HepG2 (cell line): ENCODE data around the gene SEBOX. TPM values are rescaled to one million over a fixed set of nuclear protein-coding genes. Genes with fewer than 3 reads are reported as not detected.

ENCODE experiments used
- BCLAF1 ChIP-seq: fragments of 450-650 bp; IDR thresholded peaks from 2 replicates; pipeline ENCODE4 v1.6.1; 2017; ENCODE audit warnings: mild to moderate bottlenecking
- FIP1L1 ChIP-seq: fragments of 200-400 bp; formaldehyde crosslinking; IDR thresholded peaks from 2 replicates; pipeline ENCODE4 v1.6.1; 2018; ENCODE audit warnings: low read depth, mild to moderate bottlenecking, low read length, moderate library complexity, borderline replicate concordance; ENCODE audit not compliant: insufficient read depth
- GATAD1 ChIP-seq: IDR thresholded peaks from 2 replicates; pipeline ENCODE4 v1.6.1; 2016; ENCODE audit warnings: missing genetic modification reagents, missing compliant biosample characterization
- HMG20B ChIP-seq: conservative IDR thresholded peaks from 2 replicates; pipeline ENCODE4 v1.6.1; 2016; ENCODE audit warnings: missing genetic modification reagents, missing compliant biosample characterization
- JDP2 ChIP-seq: sonication (generic); formaldehyde crosslinking; IDR thresholded peaks from 2 replicates; pipeline ENCODE4 v1.8.1; 2022; ENCODE audit warnings: missing genetic modification reagents, borderline replicate concordance
- NFIB ChIP-seq: sonication (generic); formaldehyde crosslinking; IDR thresholded peaks from 2 replicates; pipeline ENCODE4 v1.9.0; 2021; ENCODE audit warnings: missing genetic modification reagents, mild to moderate bottlenecking, borderline replicate concordance
- NPAS2 ChIP-seq: sonication (generic); formaldehyde crosslinking; IDR thresholded peaks from 2 replicates; pipeline ENCODE4 v1.8.0; 2022; ENCODE audit warnings: mild to moderate bottlenecking, missing genetic modification reagents, borderline replicate concordance
- PITX1 ChIP-seq: sonication (generic); formaldehyde crosslinking; IDR thresholded peaks from 2 replicates; pipeline ENCODE4 v1.5.1; 2020; ENCODE audit warnings: mild to moderate bottlenecking, missing genetic modification reagents
- RNF219 ChIP-seq: sonication (generic); formaldehyde crosslinking; IDR thresholded peaks from 2 replicates; pipeline ENCODE4 v1.5.0; 2020; ENCODE audit warnings: mild to moderate bottlenecking, missing genetic modification reagents
- TIGD3 ChIP-seq: sonication (generic); formaldehyde crosslinking; IDR thresholded peaks from 2 replicates; pipeline ENCODE4 v1.5.1; 2020; ENCODE audit warnings: mild to moderate bottlenecking, missing genetic modification reagents, borderline replicate concordance
- ZBTB1 ChIP-seq: sonication (generic); formaldehyde crosslinking; IDR thresholded peaks from 2 replicates; pipeline ENCODE4 v1.4.0; 2020; ENCODE audit warnings: missing genetic modification reagents, borderline replicate concordance
- ZNF101 ChIP-seq: sonication (generic); formaldehyde crosslinking; IDR thresholded peaks from 2 replicates; pipeline ENCODE4 v1.4.0; 2020; ENCODE audit warnings: mild to moderate bottlenecking, low read depth, missing genetic modification reagents, borderline replicate concordance
- ZNF274 ChIP-seq: sonication (generic); formaldehyde crosslinking; IDR thresholded peaks from 2 replicates; pipeline ENCODE4 v1.5.1; 2020; ENCODE audit warnings: mild to moderate bottlenecking, missing genetic modification reagents
- ZNF580 ChIP-seq: IDR thresholded peaks from 2 replicates; pipeline ENCODE4 v1.6.1; 2016; ENCODE audit warnings: low read depth, borderline replicate concordance
- ZNF670 ChIP-seq: sonication (generic); formaldehyde crosslinking; IDR thresholded peaks from 2 replicates; pipeline ENCODE4 v1.8.0; 2022; ENCODE audit warnings: mild to moderate bottlenecking, missing genetic modification reagents, borderline replicate concordance
- ZNF839 ChIP-seq: sonication (generic); formaldehyde crosslinking; IDR thresholded peaks from 2 replicates; pipeline ENCODE4 v1.4.0; 2020; ENCODE audit warnings: missing genetic modification reagents, mild to moderate bottlenecking, borderline replicate concordance
- ZSCAN21 ChIP-seq: sonication (generic); formaldehyde crosslinking; IDR thresholded peaks from 2 replicates; pipeline ENCODE4 v1.8.0; 2022; ENCODE audit warnings: mild to moderate bottlenecking, missing genetic modification reagents, moderate library complexity, borderline replicate concordance
- polyA plus RNA-seq, 8 experiments: library from polyadenylated mRNA; depleted of rRNA in 3 of 8; stranded (reverse) in 7 of 8; unstranded in 1 of 8; fragments of >200 nt; fragmentation: Illumina TruSeq in 4 of 8; extraction: Trizol in 4 of 8; gene quantifications; 2 replicates each; pipeline versions ENCODE4 v1.2.1 to v1.2.3, GENCODE V29; 2011 to 2016; ENCODE audit warnings: low read depth in 4 of 8, missing spikeins in 1 of 8, mixed read lengths in 1 of 8; ENCODE audit not compliant: insufficient read depth in 1 of 8
- total RNA-seq, 5 experiments: library from RNA; depleted of rRNA; stranded (reverse); fragments of >200 nt; fragmentation: Illumina TruSeq; extraction: Trizol; gene quantifications; 2 replicates each; pipeline ENCODE4 v1.2.3, GENCODE V29; 2016; ENCODE audit warnings: low read depth in 1 of 5
- TF ChIP-seq, protein P1 (sequence below): sonication (generic); formaldehyde crosslinking; IDR thresholded peaks from 2 replicates; pipeline ENCODE4 v1.4.0; 2020; ENCODE audit warnings: missing genetic modification reagents

Gene SEBOX
- total and polyA plus RNA-seq, 2 of the 13 experiments (the other 11 are each of a cell fraction or from before 2014, with no cell fraction given), result not detected

- TF ChIP-seq, protein P1, sequence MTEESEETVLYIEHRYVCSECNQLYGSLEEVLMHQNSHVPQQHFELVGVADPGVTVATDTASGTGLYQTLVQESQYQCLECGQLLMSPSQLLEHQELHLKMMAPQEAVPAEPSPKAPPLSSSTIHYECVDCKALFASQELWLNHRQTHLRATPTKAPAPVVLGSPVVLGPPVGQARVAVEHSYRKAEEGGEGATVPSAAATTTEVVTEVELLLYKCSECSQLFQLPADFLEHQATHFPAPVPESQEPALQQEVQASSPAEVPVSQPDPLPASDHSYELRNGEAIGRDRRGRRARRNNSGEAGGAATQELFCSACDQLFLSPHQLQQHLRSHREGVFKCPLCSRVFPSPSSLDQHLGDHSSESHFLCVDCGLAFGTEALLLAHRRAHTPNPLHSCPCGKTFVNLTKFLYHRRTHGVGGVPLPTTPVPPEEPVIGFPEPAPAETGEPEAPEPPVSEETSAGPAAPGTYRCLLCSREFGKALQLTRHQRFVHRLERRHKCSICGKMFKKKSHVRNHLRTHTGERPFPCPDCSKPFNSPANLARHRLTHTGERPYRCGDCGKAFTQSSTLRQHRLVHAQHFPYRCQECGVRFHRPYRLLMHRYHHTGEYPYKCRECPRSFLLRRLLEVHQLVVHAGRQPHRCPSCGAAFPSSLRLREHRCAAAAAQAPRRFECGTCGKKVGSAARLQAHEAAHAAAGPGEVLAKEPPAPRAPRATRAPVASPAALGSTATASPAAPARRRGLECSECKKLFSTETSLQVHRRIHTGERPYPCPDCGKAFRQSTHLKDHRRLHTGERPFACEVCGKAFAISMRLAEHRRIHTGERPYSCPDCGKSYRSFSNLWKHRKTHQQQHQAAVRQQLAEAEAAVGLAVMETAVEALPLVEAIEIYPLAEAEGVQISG, result peak; percentile 88
- TF ChIP-seq NPAS2 (CRISPR knock-in tag), result no peak
- peak; percentile 83; the same call in 1 of the 2 replicates for TF ChIP-seq ZNF670 (CRISPR knock-in tag)
- TF ChIP-seq FIP1L1, result no peak
- TF ChIP-seq BCLAF1, result no peak
- peak; percentile 71; the same call in 1 of the 2 replicates for TF ChIP-seq HMG20B (CRISPR knock-in tag)
- TF ChIP-seq ZNF839, result peak; percentile 89; the same call in 1 of the 2 replicates
- TF ChIP-seq NFIB, result no peak
- no peak for TF ChIP-seq TIGD3 (CRISPR knock-in tag)
- TF ChIP-seq PITX1 (CRISPR knock-in tag), result peak; percentile 95
- TF ChIP-seq JDP2 (CRISPR knock-in tag), result no peak; the same call in 1 of the 2 replicates
- 0 out of 2 replicates have a peak, but pooled peaks have one; percentile 60 for TF ChIP-seq RNF219 (CRISPR knock-in tag)
- TF ChIP-seq ZNF101 (CRISPR knock-in tag), result no peak
- peak; percentile 73 for TF ChIP-seq GATAD1 (CRISPR knock-in tag)
- no peak for TF ChIP-seq ZSCAN21 (CRISPR knock-in tag)
- TF ChIP-seq ZNF274 (CRISPR knock-in tag), result no peak
- TF ChIP-seq ZNF580 (CRISPR knock-in tag), result no peak
- TF ChIP-seq ZBTB1 (CRISPR knock-in tag), result no peak
Measured at GRCh38 chr17:28368306-28368831, 3.4 kb upstream of the SEBOX start (continued).
